ENCODE data around the gene PTBP3.

GRCh38 chr9:112187404-112187803 is 146.0 kb downstream of the PTBP3 start:
- TF ChIP-seq CTCF (conservative IDR thresholded peaks at IDR 0.05; ENCODE audit: low read depth, low read length) = no peak
- TF ChIP-seq EZH2 (IDR thresholded peaks at IDR 0.05; ENCODE audit: borderline replicate concordance, low read depth, low read length, poor library complexity, severe bottlenecking) = no peak
